Measurements from ENCODE around the gene GPR158.

Gene GPR158

DNA sequence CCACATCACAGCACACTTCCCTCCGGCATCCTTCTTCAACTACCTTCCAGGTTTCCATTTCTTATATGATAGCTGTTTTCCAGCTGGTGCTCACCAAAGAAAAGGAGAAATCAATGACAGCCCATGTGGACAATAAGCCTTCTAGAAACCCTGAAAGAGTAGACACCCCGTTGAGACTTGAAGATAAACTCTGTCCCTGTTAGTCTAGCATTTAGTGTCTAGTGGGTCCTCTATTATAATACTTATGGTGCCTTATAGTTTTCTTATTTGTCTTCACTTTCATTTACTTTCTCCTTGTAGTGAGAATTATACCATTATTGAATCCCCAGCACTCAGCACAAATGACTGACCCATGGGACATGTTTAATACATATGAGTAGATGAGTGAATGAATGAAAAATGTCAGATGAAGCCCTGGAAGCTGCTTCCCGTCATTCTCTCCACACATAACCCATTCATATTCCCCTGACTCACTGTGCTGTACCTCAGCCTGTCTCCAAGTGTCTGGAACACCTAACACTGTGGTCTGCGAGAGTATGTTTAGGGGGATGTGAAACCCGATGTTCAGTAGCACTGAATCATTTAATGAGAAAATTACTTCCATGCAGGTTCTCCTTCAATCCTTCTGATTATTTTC is 377.6 kb downstream of the GPR158 start:
- no peaks in the 10 kb centered on the region for H4K20me1 ChIP-seq (ENCODE audit: insufficient read depth, low read length)
- peaks cover 4% of the 10 kb centered on the region for H3K27me3 ChIP-seq (ENCODE audit: insufficient read depth, low read length, poor library complexity)
- no peaks in the 10 kb centered on the region for H3K79me2 ChIP-seq (ENCODE audit: insufficient read depth, low read length)
- no peak for TF ChIP-seq EZH2 (IDR thresholded peaks at IDR 0.05; ENCODE audit: borderline replicate concordance, low read depth, low read length, severe bottlenecking)
- TF ChIP-seq, protein P1, sequence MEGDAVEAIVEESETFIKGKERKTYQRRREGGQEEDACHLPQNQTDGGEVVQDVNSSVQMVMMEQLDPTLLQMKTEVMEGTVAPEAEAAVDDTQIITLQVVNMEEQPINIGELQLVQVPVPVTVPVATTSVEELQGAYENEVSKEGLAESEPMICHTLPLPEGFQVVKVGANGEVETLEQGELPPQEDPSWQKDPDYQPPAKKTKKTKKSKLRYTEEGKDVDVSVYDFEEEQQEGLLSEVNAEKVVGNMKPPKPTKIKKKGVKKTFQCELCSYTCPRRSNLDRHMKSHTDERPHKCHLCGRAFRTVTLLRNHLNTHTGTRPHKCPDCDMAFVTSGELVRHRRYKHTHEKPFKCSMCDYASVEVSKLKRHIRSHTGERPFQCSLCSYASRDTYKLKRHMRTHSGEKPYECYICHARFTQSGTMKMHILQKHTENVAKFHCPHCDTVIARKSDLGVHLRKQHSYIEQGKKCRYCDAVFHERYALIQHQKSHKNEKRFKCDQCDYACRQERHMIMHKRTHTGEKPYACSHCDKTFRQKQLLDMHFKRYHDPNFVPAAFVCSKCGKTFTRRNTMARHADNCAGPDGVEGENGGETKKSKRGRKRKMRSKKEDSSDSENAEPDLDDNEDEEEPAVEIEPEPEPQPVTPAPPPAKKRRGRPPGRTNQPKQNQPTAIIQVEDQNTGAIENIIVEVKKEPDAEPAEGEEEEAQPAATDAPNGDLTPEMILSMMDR (IDR thresholded peaks at IDR 0.05; ENCODE audit: borderline replicate concordance, extremely low read depth, low read length, poor library complexity, severe bottlenecking): no peak
- no peaks in the 10 kb centered on the region for H3K36me3 ChIP-seq (ENCODE audit: insufficient read depth, low read length)
- H3K4me3 ChIP-seq (ENCODE audit: low read depth in 1 of 2, low read length in 2 of 2): no peak overlapping the region
- no peak overlapping the region for H3K4me2 ChIP-seq (ENCODE audit: insufficient read depth, low read length)
- H3K9ac ChIP-seq (ENCODE audit: low read depth, low read length): no peak overlapping the region
- no peak for ATAC-seq (ENCODE audit: insufficient read depth, low read depth)
- H2AFZ ChIP-seq (ENCODE audit: low read depth, low read length): no peak overlapping the region
- H3K4me1 ChIP-seq (ENCODE audit: insufficient read depth, low read length): no peaks in the 10 kb centered on the region
- H3K9me3 ChIP-seq (ENCODE audit: insufficient read depth, low read length, severe bottlenecking): no peaks in the 10 kb centered on the region
- no peak overlapping the region for H3K27ac ChIP-seq (ENCODE audit: low read length)
- no peak for DNase-seq

DNA sequence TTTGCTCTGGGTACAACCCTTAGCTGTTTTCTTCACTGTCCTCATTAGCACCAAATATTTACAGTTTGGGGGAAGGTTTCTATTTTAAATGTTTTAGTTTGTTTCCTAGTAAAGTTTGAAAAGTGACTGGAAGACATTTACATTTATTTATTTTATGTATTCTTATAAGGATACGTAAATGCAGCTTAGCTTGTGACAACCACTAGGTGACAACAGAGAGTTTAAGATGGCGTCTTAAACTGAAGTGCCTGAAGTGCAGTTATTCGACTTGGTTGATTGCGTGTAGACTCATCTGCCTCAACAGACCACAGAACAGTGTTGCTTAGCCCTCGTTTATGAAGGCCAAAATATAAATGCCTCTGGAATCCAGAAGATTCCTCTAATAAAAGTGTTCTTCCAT is 381.1 kb downstream of the GPR158 start:
- H3K36me3 ChIP-seq (ENCODE audit: insufficient read depth, low read length): no peaks in the 10 kb centered on the region
- no peaks in the 10 kb centered on the region for H3K9me3 ChIP-seq (ENCODE audit: insufficient read depth, low read length, severe bottlenecking)
- ATAC-seq (ENCODE audit: insufficient read depth, low read depth): no peak
- no peaks in the 10 kb centered on the region for H3K79me2 ChIP-seq (ENCODE audit: insufficient read depth, low read length)
- no peaks in the 10 kb centered on the region for H3K4me1 ChIP-seq (ENCODE audit: insufficient read depth, low read length)
- DNase-seq: no peak
- no peak overlapping the region for H2AFZ ChIP-seq (ENCODE audit: low read depth, low read length)
- H3K27me3 ChIP-seq (ENCODE audit: insufficient read depth, low read length, poor library complexity): peaks cover 4% of the 10 kb centered on the region
- H3K4me2 ChIP-seq (ENCODE audit: insufficient read depth, low read length): no peak overlapping the region
- H3K4me3 ChIP-seq (ENCODE audit: low read depth in 1 of 2, low read length in 2 of 2): no peak overlapping the region
- no peak for TF ChIP-seq EZH2 (IDR thresholded peaks at IDR 0.05; ENCODE audit: borderline replicate concordance, low read depth, low read length, severe bottlenecking)
- TF ChIP-seq, protein P1 (IDR thresholded peaks at IDR 0.05; ENCODE audit: borderline replicate concordance, extremely low read depth, low read length, poor library complexity, severe bottlenecking): no peak
- H3K27ac ChIP-seq (ENCODE audit: low read length): no peak overlapping the region
- no peaks in the 10 kb centered on the region for H4K20me1 ChIP-seq (ENCODE audit: insufficient read depth, low read length)
- H3K9ac ChIP-seq (ENCODE audit: low read depth, low read length): no peak overlapping the region

DNA sequence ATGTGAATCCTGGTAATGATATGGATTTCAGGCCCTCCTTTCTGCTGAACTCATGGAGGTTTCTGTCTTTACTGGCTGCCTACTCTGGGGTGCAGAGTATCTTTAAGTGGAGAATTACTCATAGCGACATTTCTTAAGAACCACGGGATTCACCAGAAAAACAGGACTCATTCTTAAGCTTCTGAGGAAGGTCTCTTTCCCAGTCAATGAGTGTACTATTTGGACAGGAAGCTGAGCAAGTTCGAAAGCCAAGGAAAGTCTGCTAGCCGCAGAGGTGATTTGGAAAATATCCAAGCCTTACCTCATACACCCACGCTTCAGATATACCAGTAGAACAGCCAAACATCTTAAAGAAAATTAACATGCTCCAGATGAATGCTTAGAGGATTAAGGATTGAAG is 381.7 kb downstream of the GPR158 start:
- H3K9me3 ChIP-seq (ENCODE audit: insufficient read depth, low read length, severe bottlenecking): no peaks in the 10 kb centered on the region
- peaks cover 4% of the 10 kb centered on the region for H3K27me3 ChIP-seq (ENCODE audit: insufficient read depth, low read length, poor library complexity)
- H4K20me1 ChIP-seq (ENCODE audit: insufficient read depth, low read length): no peaks in the 10 kb centered on the region
- H3K27ac ChIP-seq (ENCODE audit: low read length): no peak overlapping the region
- ATAC-seq (ENCODE audit: insufficient read depth, low read depth): no peak
- no peaks in the 10 kb centered on the region for H3K4me1 ChIP-seq (ENCODE audit: insufficient read depth, low read length)
- TF ChIP-seq, protein P1 (IDR thresholded peaks at IDR 0.05; ENCODE audit: borderline replicate concordance, extremely low read depth, low read length, poor library complexity, severe bottlenecking): no peak
- no peak for TF ChIP-seq EZH2 (IDR thresholded peaks at IDR 0.05; ENCODE audit: borderline replicate concordance, low read depth, low read length, severe bottlenecking)
- no peak for DNase-seq
- H3K4me3 ChIP-seq (ENCODE audit: low read depth in 1 of 2, low read length in 2 of 2): no peak overlapping the region
- no peak overlapping the region for H3K9ac ChIP-seq (ENCODE audit: low read depth, low read length)
- no peak overlapping the region for H2AFZ ChIP-seq (ENCODE audit: low read depth, low read length)
- no peaks in the 10 kb centered on the region for H3K36me3 ChIP-seq (ENCODE audit: insufficient read depth, low read length)
- no peak overlapping the region for H3K4me2 ChIP-seq (ENCODE audit: insufficient read depth, low read length)
- H3K79me2 ChIP-seq (ENCODE audit: insufficient read depth, low read length): no peaks in the 10 kb centered on the region
